Activated CD4-positive, alpha-beta memory T cell treated with anti-CD3 and anti-CD28 coated beads for 36 hours (primary cell): ENCODE measurements around the gene PDCD4. TPM values are rescaled to one million over a fixed set of nuclear protein-coding genes. Genes with fewer than 3 reads are reported as not detected.

Source experiments
- CTCF ChIA-PET: fragments of 350-600 bp; sonication (Branson Sonifier 250); formaldehyde crosslinking; loops from one replicate; lab custom pipeline; 2021; ENCODE audit warnings: antibody characterized with exemption, inconsistent platforms; lab: Charles Lee
- POLR2A ChIA-PET: fragments of 350-600 bp; sonication (Branson Sonifier 250); formaldehyde crosslinking; loops from one replicate; lab custom pipeline; 2021; ENCODE audit warnings: antibody characterized with exemption; lab: Charles Lee
- DNase-seq: peaks from one replicate; pipeline ENCODE4 v3.0.0-alpha.2; 2020
- H3K27ac Mint-ChIP-seq: one replicate; pipeline ENCODE4 v1.8.0; 2021; ENCODE audit warnings: mixed read lengths
- H3K27me3 Mint-ChIP-seq: one replicate; pipeline ENCODE4 v1.8.0; 2021; ENCODE audit warnings: mixed read lengths
- H3K36me3 Mint-ChIP-seq: one replicate; pipeline ENCODE4 v1.8.0; 2021; ENCODE audit warnings: mixed read lengths
- H3K4me1 Mint-ChIP-seq: one replicate; pipeline ENCODE4 v1.8.0; 2021; ENCODE audit warnings: low read depth, mixed read lengths
- H3K4me3 Mint-ChIP-seq: one replicate; pipeline ENCODE4 v1.8.0; 2021; ENCODE audit warnings: mild to moderate bottlenecking, mixed read lengths
- H3K9me3 Mint-ChIP-seq: one replicate; pipeline ENCODE4 v1.8.0; 2021; ENCODE audit warnings: mixed read lengths
- intact Hi-C: fragments of 100-400 bp; cut with micrococcal nuclease; formaldehyde crosslinking; loops from one replicate; pipeline ENCODE4 v1.15.1; 2023
- total RNA-seq, 2 experiments: library from RNA; stranded (reverse); gene quantifications; one replicate each; pipeline ENCODE4 v1.2.3, GENCODE V29; 2021

Gene PDCD4
- total RNA-seq, 2 experiments from 2014 or later, result 123 to 141 TPM

GRCh38 chr10:110923856-110924493 lies 52.2 kb downstream of the PDCD4 start:
- CTCF ChIA-PET, result no interaction called here

GRCh38 chr10:110927461-110927860 lies 55.7 kb downstream of the PDCD4 start:
- ChIA-PET CTCF (interaction anchor here (0.8 kb wide), 1 partner anchor 181 kb away, joined by 3 read pairs; no protein-coding TSS in a partner anchor), POLR2A (interaction anchor here (0.5 kb wide), 1 partner anchor 30 kb away, joined by 3 read pairs; no protein-coding TSS in a partner anchor)
- Mint-ChIP-seq H3K9me3 (no peaks in the 10 kb centered on the region), H3K27me3 (no peaks in the 10 kb centered on the region), H3K36me3 (no peaks in the 10 kb centered on the region), H3K4me1 (peaks cover 45% of the 10 kb centered on the region), H3K4me3 (no peak overlapping the region), H3K27ac (no peak overlapping the region)
- no peak for DNase-seq
- intact Hi-C loops, result no loop called here

More at GRCh38 chr10:110923856-110924493, 52.2 kb downstream of the PDCD4 start:
- Mint-ChIP-seq H3K36me3 (peaks cover 5% of the 10 kb centered on the region), H3K4me1 (peaks cover 49% of the 10 kb centered on the region), H3K27me3 (no peaks in the 10 kb centered on the region), H3K4me3 (no peak overlapping the region), H3K27ac (no peak overlapping the region), H3K9me3 (no peaks in the 10 kb centered on the region)
- intact Hi-C loops, result no loop called here
- POLR2A ChIA-PET, result no interaction called here
- DNase-seq, result no peak

- intact Hi-C loops, result no loop called here
These were observed 60.1 kb downstream of the PDCD4 start for GRCh38 chr10:110931769-110932381.

GRCh38 chr10:110932505-110933180 lies 60.9 kb downstream of the PDCD4 start:
- Mint-ChIP-seq H3K36me3 (peaks cover 4% of the 10 kb centered on the region), H3K9me3 (no peaks in the 10 kb centered on the region), H3K27me3 (no peaks in the 10 kb centered on the region), H3K27ac (no peak overlapping the region), H3K4me3 (no peak overlapping the region), H3K4me1 (peaks cover 22% of the 10 kb centered on the region)
- DNase-seq, result no peak
- ChIA-PET POLR2A (no interaction called here), CTCF (no interaction called here)
- intact Hi-C loops, result no loop called here

More at GRCh38 chr10:110931769-110932381, 60.1 kb downstream of the PDCD4 start:
- Mint-ChIP-seq H3K4me1 (peaks cover 24% of the 10 kb centered on the region), H3K27ac (no peak overlapping the region), H3K36me3 (no peaks in the 10 kb centered on the region), H3K9me3 (no peaks in the 10 kb centered on the region), H3K27me3 (no peaks in the 10 kb centered on the region), H3K4me3 (no peak overlapping the region)
- no peak for DNase-seq
- POLR2A ChIA-PET, result no interaction called here
- CTCF ChIA-PET, result no interaction called here

GRCh38 chr10:110936757-110937156 lies 65.0 kb downstream of the PDCD4 start:
- no peak for DNase-seq
- CTCF ChIA-PET, result interaction anchor here (0.6 kb wide), 1 partner anchor 36 kb away, joined by 6 read pairs; no protein-coding TSS in a partner anchor
- Mint-ChIP-seq H3K27me3 (no peaks in the 10 kb centered on the region), H3K4me1 (peaks cover 24% of the 10 kb centered on the region), H3K9me3 (peaks cover 2% of the 10 kb centered on the region), H3K27ac (no peak overlapping the region), H3K4me3 (no peak overlapping the region), H3K36me3 (peaks cover 17% of the 10 kb centered on the region)
- POLR2A ChIA-PET, result no interaction called here
- intact Hi-C loops, result no loop called here

- Mint-ChIP-seq H3K4me3 (no peak overlapping the region), H3K9me3 (peaks cover 5% of the 10 kb centered on the region), H3K4me1 (peaks cover 31% of the 10 kb centered on the region), H3K36me3 (peaks cover 40% of the 10 kb centered on the region), H3K27me3 (no peaks in the 10 kb centered on the region), H3K27ac (no peak overlapping the region)
- no peak for DNase-seq
- intact Hi-C loops, result no loop called here
- POLR2A ChIA-PET, result no interaction called here
- CTCF ChIA-PET, result no interaction called here
These were observed 67.7 kb downstream of the PDCD4 start for GRCh38 chr10:110939419-110939818.

- Mint-ChIP-seq H3K9me3 (peaks cover 8% of the 10 kb centered on the region), H3K27me3 (no peaks in the 10 kb centered on the region), H3K4me3 (no peak overlapping the region), H3K36me3 (peaks cover 49% of the 10 kb centered on the region), H3K4me1 (peaks cover 40% of the 10 kb centered on the region), H3K27ac (no peak overlapping the region)
- POLR2A ChIA-PET, result no interaction called here
- no peak for DNase-seq
- intact Hi-C loops, result no loop called here
- CTCF ChIA-PET, result no interaction called here
These were observed 73.2 kb downstream of the PDCD4 start for GRCh38 chr10:110944792-110945396.

- CTCF ChIA-PET, result no interaction called here
- no peak overlapping the region for H3K4me3 Mint-ChIP-seq
- intact Hi-C loops, result no loop called here
- no peaks in the 10 kb centered on the region for H3K27me3 Mint-ChIP-seq
- H3K4me1 Mint-ChIP-seq, result peaks cover 37% of the 10 kb centered on the region
- peaks cover 42% of the 10 kb centered on the region for H3K36me3 Mint-ChIP-seq
- POLR2A ChIA-PET, result no interaction called here
- no peak for DNase-seq
- peaks cover 6% of the 10 kb centered on the region for H3K9me3 Mint-ChIP-seq
- no peak overlapping the region for H3K27ac Mint-ChIP-seq
These were observed 74.8 kb downstream of the PDCD4 start for GRCh38 chr10:110946496-110946895.

- CTCF ChIA-PET, result no interaction called here
- Mint-ChIP-seq H3K4me3 (no peak overlapping the region), H3K9me3 (peaks cover 7% of the 10 kb centered on the region), H3K27me3 (no peaks in the 10 kb centered on the region), H3K27ac (no peak overlapping the region), H3K4me1 (peaks cover 37% of the 10 kb centered on the region), H3K36me3 (peaks cover 44% of the 10 kb centered on the region)
- no peak for DNase-seq
- intact Hi-C loops, result no loop called here
- POLR2A ChIA-PET, result no interaction called here
These were observed 75.4 kb downstream of the PDCD4 start for GRCh38 chr10:110947061-110947595.

Other genes with a start within 250 kb of the PDCD4 start
- gene RBM20, start 227.6 kb upstream of the PDCD4 start, total RNA-seq, result not detected
- gene BBIP1, start 47.3 kb downstream of the PDCD4 start, total RNA-seq, result 10 to 100 TPM; 36.4 to 43.9 TPM
- gene SHOC2, start 47.7 kb downstream of the PDCD4 start, total RNA-seq, result 10 to 100 TPM; 30.7 to 32.5 TPM
- gene ADRA2A, start 205.1 kb downstream of the PDCD4 start, total RNA-seq, result not detected